Neuronal stem cell (in vitro differentiated cells): Measurements from ENCODE around the gene PSRC1.

Experiments
- DNase-seq: peaks from one replicate; pipeline ENCODE4 v3.0.0-alpha.2; 2013; ENCODE audit warnings: low spot score
- H2AFZ ChIP-seq: one replicate; pipeline ENCODE4 v1.6.1; 2013; ENCODE audit warnings: mild to moderate bottlenecking, low read length, inconsistent platforms
- H2AK5ac ChIP-seq: 2 replicates; pipeline ENCODE4 v1.6.1; 2013; ENCODE audit warnings: low read depth, mild to moderate bottlenecking, inconsistent platforms, low read length, moderate library complexity, mixed read lengths
- H2BK120ac ChIP-seq: 2 replicates; pipeline ENCODE4 v1.6.1; 2013; ENCODE audit warnings: low read depth, mild to moderate bottlenecking, inconsistent platforms, low read length, moderate library complexity, mixed read lengths
- H2BK12ac ChIP-seq: one replicate; pipeline ENCODE4 v1.6.1; 2013; ENCODE audit warnings: low read length, inconsistent platforms
- H2BK15ac ChIP-seq: 2 replicates; pipeline ENCODE4 v1.6.1; 2013; ENCODE audit warnings: mild to moderate bottlenecking, low read length, inconsistent platforms, mixed read lengths
- H2BK5ac ChIP-seq: one replicate; pipeline ENCODE4 v1.6.1; 2013; ENCODE audit warnings: inconsistent platforms, mild to moderate bottlenecking, low read length, moderate library complexity
- H3K14ac ChIP-seq: one replicate; pipeline ENCODE4 v1.6.1; 2013; ENCODE audit warnings: low read length, inconsistent platforms
- H3K18ac ChIP-seq: 2 replicates; pipeline ENCODE4 v1.6.1; 2013; ENCODE audit warnings: low read length, inconsistent platforms
- H3K23ac ChIP-seq: 2 replicates; pipeline ENCODE4 v1.6.1; 2013; ENCODE audit warnings: low read depth, mild to moderate bottlenecking, mixed read lengths, low read length, inconsistent platforms; ENCODE audit not compliant: poor library complexity
- H3K27ac ChIP-seq: replicated peaks from 3 replicates; pipeline ENCODE4 v1.5.1; 2013; ENCODE audit warnings: low read length, inconsistent platforms
- H3K27me3 ChIP-seq, 3 experiments: 2 replicates each; pipeline ENCODE4 v1.6.1; 2013; ENCODE audit warnings: low read length in 3 of 3, mild to moderate bottlenecking in 2 of 3, inconsistent platforms in 1 of 3, low read depth in 1 of 3, mixed read lengths in 1 of 3, moderate library complexity in 1 of 3; ENCODE audit not compliant: control insufficient read depth in 3 of 3, insufficient read depth in 3 of 3
- H3K36me3 ChIP-seq, 2 donors: replicated peaks in 1 of 2; 2 replicates each; pipeline ENCODE4 v1.6.1; 2013; ENCODE audit warnings: low read length in 2 of 2; ENCODE audit not compliant: control insufficient read depth in 2 of 2, insufficient read depth in 2 of 2
- H3K4ac ChIP-seq: 2 replicates; pipeline ENCODE4 v1.6.1; 2013; ENCODE audit warnings: inconsistent platforms, mild to moderate bottlenecking, low read length, moderate library complexity
- H3K4me1 ChIP-seq, 2 donors: 1 replicate in 1 of 2; 2 replicates in 1 of 2; pipeline ENCODE4 v1.6.1; 2013; ENCODE audit warnings: low read length in 2 of 2, low read depth in 1 of 2; ENCODE audit not compliant: control insufficient read depth in 2 of 2, insufficient read depth in 1 of 2
- H3K4me2 ChIP-seq: one replicate; pipeline ENCODE4 v1.6.1; 2013; ENCODE audit warnings: mild to moderate bottlenecking, low read length, inconsistent platforms; ENCODE audit not compliant: insufficient read depth, poor library complexity, severe bottlenecking
- H3K4me3 ChIP-seq, 2 donors: 2 replicates each; pipeline ENCODE4 v1.5.1; 2013; ENCODE audit warnings: low read length in 2 of 2, mild to moderate bottlenecking in 2 of 2, inconsistent platforms in 1 of 2, moderate library complexity in 1 of 2
- H3K79me1 ChIP-seq: one replicate; pipeline ENCODE4 v1.6.1; 2013; ENCODE audit warnings: low read depth, mild to moderate bottlenecking, inconsistent platforms, low read length, moderate library complexity
- H3K9ac ChIP-seq: one replicate; pipeline ENCODE4 v1.6.1; 2013; ENCODE audit warnings: mild to moderate bottlenecking, low read depth, low read length, inconsistent platforms; ENCODE audit not compliant: poor library complexity
- H3K9me3 ChIP-seq, 2 donors: replicated peaks in 1 of 2; 2 replicates each; pipeline versions ENCODE3 to v1.6.1; 2013; ENCODE audit warnings: low read length in 2 of 2, mild to moderate bottlenecking in 2 of 2, inconsistent platforms in 1 of 2, low read depth in 1 of 2, mixed read lengths in 1 of 2, moderate library complexity in 1 of 2; ENCODE audit not compliant: control insufficient read depth in 2 of 2, insufficient read depth in 1 of 2
- H4K8ac ChIP-seq: one replicate; pipeline ENCODE4 v1.6.1; 2013; ENCODE audit warnings: low read depth, mild to moderate bottlenecking, inconsistent platforms, low read length, moderate library complexity
- H4K91ac ChIP-seq: one replicate; pipeline ENCODE4 v1.6.1; 2013; ENCODE audit warnings: low read length, low read depth, mild to moderate bottlenecking, inconsistent platforms; ENCODE audit not compliant: poor library complexity
- WGBS, 2 donors: extraction: QIAGEN DNeasy Blood & Tissue Kit; methylation state at CpG; one replicate each; pipeline ENCODE4 v1.1.7; 2013; ENCODE audit warnings: missing lambda C conversion rate in 2 of 2, mixed read lengths in 1 of 2; ENCODE audit not compliant: insufficient read length in 2 of 2, insufficient replicate concordance in 1 of 2; ENCODE audit errors: extremely low coverage in 2 of 2; 5-methylcytosine and 5-hydroxymethylcytosine counted together

PSRC1 gene

GRCh38 chr1:109262231-109263055, 20.5 kb downstream of the PSRC1 start:
- Histone ChIP-seq H3K14ac (no peak overlapping the region), H3K36me3 (peaks cover 64 to 90% of the 10 kb centered on the region in 2 donors), H2AFZ (no peak overlapping the region), H3K4me3 (no peak overlapping the region), H2BK5ac (peak overlapping the region; percentile 80), H3K4me1 (peaks cover 27 to 35% of the 10 kb centered on the region in 2 donors), H3K27me3 (no peaks in the 10 kb centered on the region), H3K27ac (no peak overlapping the region), H3K18ac (peak overlapping the region; percentile 84), H3K9ac (peak overlapping the region; percentile 50), H4K91ac (peak overlapping the region; percentile 87), H3K4me2 (no peak overlapping the region), H3K4ac (no peak overlapping the region), H2BK15ac (peak overlapping the region; percentile 74), H2BK120ac (no peak overlapping the region), H2AK5ac (peak overlapping the region; percentile 94), H3K9me3 (peaks cover 0 to 2% of the 10 kb centered on the region in 2 donors), H3K23ac (peak overlapping the region; percentile 70), H4K8ac (no peak overlapping the region), H2BK12ac (peak overlapping the region; percentile 75), H3K79me1 (peaks cover 21% of the 10 kb centered on the region)
- DNase-seq, result no peak
- WGBS, 2 donors, result no CpG with 5 or more reads among the region's 22 CpGs

- Histone ChIP-seq H2BK5ac (peak overlapping the region; percentile 80), H2BK120ac (peak overlapping the region; percentile 97), H4K8ac (no peak overlapping the region), H2AFZ (no peak overlapping the region), H3K4ac (no peak overlapping the region), H3K9me3 (peaks cover 0 to 2% of the 10 kb centered on the region in 2 donors), H3K4me2 (no peak overlapping the region), H3K36me3 (peaks cover 58 to 89% of the 10 kb centered on the region in 2 donors), H3K27ac (no peak overlapping the region), H2BK15ac (peak overlapping the region; percentile 30), H3K79me1 (peaks cover 21% of the 10 kb centered on the region), H3K27me3 (no peaks in the 10 kb centered on the region), H3K4me3 (no peak overlapping the region), H4K91ac (no peak overlapping the region), H3K18ac (peak overlapping the region; percentile 92), H3K9ac (peak overlapping the region; percentile 27), H2AK5ac (peak overlapping the region; percentile 84), H3K4me1 (peaks cover 30 to 37% of the 10 kb centered on the region in 2 donors), H3K23ac (peak overlapping the region; percentile 70), H3K14ac (no peak overlapping the region), H2BK12ac (peak overlapping the region; percentile 91)
- no peak for DNase-seq
- no CpG with 5 or more reads among the region's 6 CpGs for WGBS, 2 donors
Measured at GRCh38 chr1:109261578-109261977, 21.4 kb downstream of the PSRC1 start.

- no peak for DNase-seq
- no peak overlapping the region for H2AFZ ChIP-seq
- no peak overlapping the region for H3K14ac ChIP-seq
- peak overlapping the region; percentile 91 for H2BK12ac ChIP-seq
- H4K8ac ChIP-seq, result no peak overlapping the region
- peak overlapping the region; percentile 70 for H3K23ac ChIP-seq
- H3K4me1 ChIP-seq, result peaks cover 32 to 40% of the 10 kb centered on the region in 2 donors
- H2AK5ac ChIP-seq, result peak overlapping the region; percentile 84
- H3K4me2 ChIP-seq, result no peak overlapping the region
- H2BK5ac ChIP-seq, result peak overlapping the region; percentile 80
- H2BK15ac ChIP-seq, result peak overlapping the region; percentile 30
- peak overlapping the region; percentile 92 for H3K18ac ChIP-seq
- H2BK120ac ChIP-seq, result peak overlapping the region; percentile 97
- H3K9ac ChIP-seq, result peak overlapping the region; percentile 2
- H3K36me3 ChIP-seq, result peaks cover 54 to 91% of the 10 kb centered on the region in 2 donors
- no peak overlapping the region for H3K4me3 ChIP-seq
- peak overlapping the region; percentile 76 for H4K91ac ChIP-seq
- peaks cover 21% of the 10 kb centered on the region for H3K79me1 ChIP-seq
- H3K27ac ChIP-seq, result peak overlapping the region; percentile 86
- H3K9me3 ChIP-seq, result peaks cover 0 to 2% of the 10 kb centered on the region in 2 donors
- H3K27me3 ChIP-seq, result no peaks in the 10 kb centered on the region
- peak overlapping the region; percentile 79 for H3K4ac ChIP-seq
- WGBS, 2 donors, result no CpG with 5 or more reads among the region's 16 CpGs
Measured at GRCh38 chr1:109261006-109261405, 21.9 kb downstream of the PSRC1 start.
